BLaER1 (cell line): ENCODE measurements around the gene OSBPL2.

Experiments
- H3K27ac ChIP-seq: shearing (Covaris generic); formaldehyde crosslinking; 2 replicates; pipeline ENCODE4 v1.8.1; 2022
- H3K27me3 ChIP-seq: shearing (Covaris generic); formaldehyde crosslinking; 2 replicates; pipeline ENCODE4 v1.8.1; 2022
- H3K36me3 ChIP-seq: shearing (Covaris generic); formaldehyde crosslinking; 2 replicates; pipeline ENCODE4 v1.8.1; 2022
- H3K4me1 ChIP-seq: shearing (Covaris generic); formaldehyde crosslinking; 2 replicates; pipeline ENCODE4 v1.8.1; 2022
- H3K4me2 ChIP-seq: shearing (Covaris generic); formaldehyde crosslinking; 2 replicates; pipeline ENCODE4 v1.8.1; 2022
- H3K4me3 ChIP-seq: shearing (Covaris generic); formaldehyde crosslinking; 2 replicates; pipeline ENCODE4 v1.8.1; 2022
- H3K9ac ChIP-seq: shearing (Covaris generic); formaldehyde crosslinking; 2 replicates; pipeline ENCODE4 v1.8.1; 2022
- H3K9me3 ChIP-seq: shearing (Covaris generic); formaldehyde crosslinking; 2 replicates; pipeline ENCODE4 v1.8.1; 2022
- H4K20me1 ChIP-seq: shearing (Covaris generic); formaldehyde crosslinking; 2 replicates; pipeline ENCODE4 v1.8.1; 2022
- Cebpa-rat ChIP-seq: shearing (Covaris generic); IDR thresholded peaks from 2 replicates; pipeline ENCODE4 v1.8.1; 2022

Gene OSBPL2

GRCh38 chr20:62319346-62319909 is 81.1 kb downstream of the OSBPL2 start:
- H3K36me3 ChIP-seq, result peaks cover 71% of the 10 kb centered on the region
- H3K9me3 ChIP-seq, result no peaks in the 10 kb centered on the region
- no peak overlapping the region for H3K4me3 ChIP-seq
- no peaks in the 10 kb centered on the region for H3K4me1 ChIP-seq
- TF ChIP-seq Cebpa-rat, result no peak
- H3K27me3 ChIP-seq, result no peaks in the 10 kb centered on the region
- no peak overlapping the region for H3K4me2 ChIP-seq
- H3K27ac ChIP-seq, result no peak overlapping the region
- H4K20me1 ChIP-seq, result no peaks in the 10 kb centered on the region
- H3K9ac ChIP-seq, result no peak overlapping the region

GRCh38 chr20:62320581-62321354 is 82.4 kb downstream of the OSBPL2 start:
- no peak overlapping the region for H3K4me2 ChIP-seq
- H3K36me3 ChIP-seq, result peaks cover 71% of the 10 kb centered on the region
- no peak overlapping the region for H3K9ac ChIP-seq
- H4K20me1 ChIP-seq, result no peaks in the 10 kb centered on the region
- no peaks in the 10 kb centered on the region for H3K9me3 ChIP-seq
- H3K27me3 ChIP-seq, result no peaks in the 10 kb centered on the region
- no peak overlapping the region for H3K4me3 ChIP-seq
- no peak for TF ChIP-seq Cebpa-rat
- no peaks in the 10 kb centered on the region for H3K4me1 ChIP-seq
- H3K27ac ChIP-seq, result no peak overlapping the region

- Histone ChIP-seq H3K4me3 (no peak overlapping the region), H4K20me1 (no peaks in the 10 kb centered on the region), H3K36me3 (peaks cover 69% of the 10 kb centered on the region)
Measured at GRCh38 chr20:62321521-62321948, 83.2 kb downstream of the OSBPL2 start.

GRCh38 chr20:62321975-62322374 is 83.7 kb downstream of the OSBPL2 start:
- Histone ChIP-seq H3K36me3 (peaks cover 69% of the 10 kb centered on the region), H3K4me3 (no peak overlapping the region), H3K4me1 (no peaks in the 10 kb centered on the region), H4K20me1 (no peaks in the 10 kb centered on the region), H3K27ac (no peak overlapping the region), H3K9ac (no peak overlapping the region), H3K4me2 (no peak overlapping the region), H3K9me3 (no peaks in the 10 kb centered on the region), H3K27me3 (no peaks in the 10 kb centered on the region)
- TF ChIP-seq Cebpa-rat, result no peak

More at GRCh38 chr20:62321521-62321948, 83.2 kb downstream of the OSBPL2 start:
- Histone ChIP-seq H3K9me3 (no peaks in the 10 kb centered on the region), H3K9ac (no peak overlapping the region), H3K4me2 (no peak overlapping the region), H3K4me1 (no peaks in the 10 kb centered on the region), H3K27me3 (no peaks in the 10 kb centered on the region), H3K27ac (no peak overlapping the region)
- no peak for TF ChIP-seq Cebpa-rat

- Histone ChIP-seq H3K4me3 (no peak overlapping the region), H3K9ac (no peak overlapping the region), H3K27ac (no peak overlapping the region), H3K9me3 (no peaks in the 10 kb centered on the region), H3K4me1 (no peaks in the 10 kb centered on the region), H3K4me2 (no peak overlapping the region), H3K27me3 (no peaks in the 10 kb centered on the region), H3K36me3 (peaks cover 69% of the 10 kb centered on the region), H4K20me1 (no peaks in the 10 kb centered on the region)
- no peak for TF ChIP-seq Cebpa-rat
Measured at GRCh38 chr20:62322492-62323041, 84.2 kb downstream of the OSBPL2 start.

GRCh38 chr20:62323146-62323979 is 85.0 kb downstream of the OSBPL2 start:
- no peak overlapping the region for H3K4me3 ChIP-seq
- peaks cover 4% of the 10 kb centered on the region for H3K4me1 ChIP-seq
- H3K36me3 ChIP-seq, result peaks cover 75% of the 10 kb centered on the region
- no peak overlapping the region for H3K4me2 ChIP-seq
- H3K9ac ChIP-seq, result no peak overlapping the region
- H4K20me1 ChIP-seq, result peaks cover 5% of the 10 kb centered on the region; the same call in 1 of the 2 replicates
- H3K27ac ChIP-seq, result no peak overlapping the region
- H3K9me3 ChIP-seq, result no peaks in the 10 kb centered on the region
- H3K27me3 ChIP-seq, result no peaks in the 10 kb centered on the region
- TF ChIP-seq Cebpa-rat, result no peak

GRCh38 chr20:62323980-62324906 is 85.9 kb downstream of the OSBPL2 start:
- no peak for TF ChIP-seq Cebpa-rat
- no peaks in the 10 kb centered on the region for H3K9me3 ChIP-seq
- H4K20me1 ChIP-seq, result peaks cover 14% of the 10 kb centered on the region; the same call in 1 of the 2 replicates
- H3K9ac ChIP-seq, result no peak overlapping the region
- H3K4me3 ChIP-seq, result no peak overlapping the region
- no peak overlapping the region for H3K4me2 ChIP-seq
- peaks cover 9% of the 10 kb centered on the region for H3K4me1 ChIP-seq
- H3K27me3 ChIP-seq, result no peaks in the 10 kb centered on the region
- H3K36me3 ChIP-seq, result peaks cover 74% of the 10 kb centered on the region
- no peak overlapping the region for H3K27ac ChIP-seq

- Histone ChIP-seq H3K36me3 (peaks cover 79% of the 10 kb centered on the region), H3K27me3 (no peaks in the 10 kb centered on the region), H3K4me2 (no peak overlapping the region), H3K27ac (no peak overlapping the region), H4K20me1 (peaks cover 20% of the 10 kb centered on the region; the same call in 1 of the 2 replicates), H3K9ac (no peak overlapping the region), H3K4me1 (peaks cover 9% of the 10 kb centered on the region), H3K4me3 (no peak overlapping the region), H3K9me3 (no peaks in the 10 kb centered on the region)
- no peak for TF ChIP-seq Cebpa-rat
Measured at GRCh38 chr20:62325172-62325905, 87.0 kb downstream of the OSBPL2 start.
